GM12878 (cell line): ENCODE results near the gene EGFR. TPM values are rescaled to one million over a fixed set of nuclear protein-coding genes. Genes with fewer than 3 reads are reported as not detected.

Experiments
- ATAC-seq: fragments of 200-7000 bp; cut with Tn5 transposase; 3 replicates; pipeline ENCODE4 v1.9.1; 2020; ENCODE audit warnings: mild to moderate bottlenecking, moderate library complexity
- BruUV-seq: library from RNA; stranded (reverse); fragments of 400-500 nt; replicated peaks from 2 replicates; lab custom pipeline; 2021; lab: Mats Ljungman, UMichigan
- CTCF ChIA-PET: fragments of 300-600 bp; sonication (Branson Sonifier 250); formaldehyde crosslinking; extraction: SDS; loops from one replicate; lab custom pipeline; 2021; ENCODE audit warnings: inconsistent platforms; lab: Yijun Ruan, JAX
- POLR2A ChIA-PET: fragments of 350-600 bp; formaldehyde crosslinking; extraction: SDS; loops from one replicate; lab custom pipeline; 2021; ENCODE audit warnings: inconsistent platforms; lab: Charles Lee
- RAD21 ChIA-PET: fragments of 300-600 bp; sonication (Branson Sonifier 250); formaldehyde crosslinking; loops from one replicate; lab custom pipeline; 2023; ENCODE audit warnings: antibody characterized with exemption; ENCODE audit not compliant: unreplicated experiment; lab: Charles Lee
- SMC1A ChIA-PET: fragments of 300-600 bp; sonication (Branson Sonifier 250); formaldehyde crosslinking; loops from one replicate; lab custom pipeline; 2023; ENCODE audit not compliant: unreplicated experiment, uncharacterized antibody; lab: Charles Lee
- DNase-seq: peaks from one replicate; pipeline ENCODE4 v3.0.0-alpha.2; 2011; ENCODE audit warnings: low read depth, low spot score
- FAIRE-seq: peaks from 3 replicates; lab custom pipeline; 2011; peaks lifted over from hg19 to GRCh38; lab: Jason Lieb, UNC
- H2AFZ ChIP-seq: 2 replicates; pipeline ENCODE4 v1.6.0; 2011; ENCODE audit warnings: low read depth, low read length, control low read depth; ENCODE audit not compliant: control insufficient read depth
- H3K27ac ChIP-seq: 2 replicates; pipeline ENCODE4 v1.5.1; 2011; ENCODE audit warnings: control low read depth; ENCODE audit not compliant: control insufficient read depth, insufficient read depth
- H3K27me3 ChIP-seq, 2 experiments: replicated peaks in 1 of 2; 2 replicates each; pipeline versions ENCODE4 v1.6.0 to v1.6.1; 2011; ENCODE audit warnings: low read length in 1 of 2; ENCODE audit not compliant: control insufficient read depth in 2 of 2, insufficient read depth in 2 of 2
- H3K36me3 ChIP-seq, 2 experiments: 2 replicates each; pipeline ENCODE4 v1.5.1; 2011; ENCODE audit warnings: low read length in 1 of 2; ENCODE audit not compliant: control insufficient read depth in 2 of 2, insufficient read depth in 2 of 2
- H3K4me1 ChIP-seq: 2 replicates; pipeline ENCODE4 v1.6.1; 2011; ENCODE audit warnings: mild to moderate bottlenecking, low read length, moderate library complexity, mixed read lengths; ENCODE audit not compliant: control insufficient read depth, insufficient read depth
- H3K4me2 ChIP-seq: 2 replicates; pipeline ENCODE4 v1.6.0; 2011; ENCODE audit warnings: control low read depth; ENCODE audit not compliant: control insufficient read depth, insufficient read depth
- H3K4me3 ChIP-seq: fragments of 200-600 bp; sonication (generic); 2 replicates; pipeline ENCODE4 v1.5.1; 2016
- H3K79me2 ChIP-seq: 2 replicates; pipeline ENCODE4 v1.6.0; 2011; ENCODE audit warnings: low read length; ENCODE audit not compliant: control insufficient read depth, insufficient read depth
- H3K9ac ChIP-seq: 2 replicates; pipeline ENCODE4 v1.8.0; 2011; ENCODE audit warnings: low read length, control low read depth, mixed read lengths; ENCODE audit not compliant: control insufficient read depth, insufficient read depth
- H3K9me3 ChIP-seq: replicated peaks from 3 replicates; pipeline ENCODE4 v1.5.1; 2011; ENCODE audit warnings: mild to moderate bottlenecking, low read length; ENCODE audit not compliant: control insufficient read depth, insufficient read depth
- H4K20me1 ChIP-seq: 2 replicates; pipeline ENCODE4 v1.6.0; 2011; ENCODE audit not compliant: control insufficient read depth, insufficient read depth
- CBFB ChIP-seq: IDR thresholded peaks from 2 replicates; pipeline ENCODE4 v1.6.1; 2016; ENCODE audit warnings: antibody characterized with exemption, low read depth
- DPF2 ChIP-seq: fragments of 450-650 bp; IDR thresholded peaks from 2 replicates; pipeline ENCODE4 v1.6.1; 2017; ENCODE audit warnings: mild to moderate bottlenecking
- EP300 ChIP-seq, 2 experiments: fragments of 150-350 bp in 1 of 2; IDR thresholded peaks; 2 replicates each; pipeline ENCODE4 v1.6.1; 2011 to 2012; ENCODE audit warnings: low read depth in 2 of 2, low read length in 2 of 2, borderline replicate concordance in 1 of 2, improper control_type of control experiment in 1 of 2, inconsistent platforms in 1 of 2; ENCODE audit not compliant: control insufficient read depth in 1 of 2
- HDGF ChIP-seq: fragments of 450-650 bp; IDR thresholded peaks from 2 replicates; pipeline ENCODE4 v1.6.1; 2016; ENCODE audit warnings: antibody characterized with exemption
- IKZF1 ChIP-seq: fragments of 450-650 bp; conservative IDR thresholded peaks from 2 replicates; pipeline ENCODE4 v1.6.1; 2017; ENCODE audit warnings: antibody characterized with exemption, mild to moderate bottlenecking
- KAT2A ChIP-seq: conservative IDR thresholded peaks from 2 replicates; pipeline ENCODE4 v1.6.1; 2011; ENCODE audit warnings: low read depth, low read length; ENCODE audit not compliant: control insufficient read depth
- NBN ChIP-seq: fragments of 450-650 bp; IDR thresholded peaks from 2 replicates; pipeline ENCODE4 v1.6.1; 2016
- PAX8 ChIP-seq: fragments of 450-650 bp; IDR thresholded peaks from 2 replicates; pipeline ENCODE4 v1.6.1; 2017; ENCODE audit warnings: mild to moderate bottlenecking, moderate library complexity
- SIN3A ChIP-seq: IDR thresholded peaks from 2 replicates; pipeline ENCODE4 v1.6.1; 2012; ENCODE audit warnings: low read depth, low read length, improper control_type of control experiment
- TARDBP ChIP-seq: IDR thresholded peaks from 2 replicates; pipeline ENCODE4 v1.6.1; 2016; ENCODE audit warnings: borderline replicate concordance
- TCF3 ChIP-seq: IDR thresholded peaks from 2 replicates; pipeline ENCODE4 v1.6.1; 2012; ENCODE audit warnings: low read depth, mild to moderate bottlenecking, low read length, borderline replicate concordance; ENCODE audit not compliant: insufficient read depth
- ZNF207 ChIP-seq: fragments of 450-650 bp; IDR thresholded peaks from 2 replicates; pipeline ENCODE4 v1.6.1; 2014; ENCODE audit warnings: antibody characterized with exemption, mild to moderate bottlenecking, borderline replicate concordance
- ZNF24 ChIP-seq: fragments of 450-650 bp; IDR thresholded peaks from 2 replicates; pipeline ENCODE4 v1.6.1; 2017; ENCODE audit warnings: antibody characterized with exemption, mild to moderate bottlenecking
- WGBS: methylation state at CpG from one replicate; pipeline ENCODE4 v1.1.6; 2016; ENCODE audit warnings: low lambda C conversion rate; ENCODE audit not compliant: insufficient replicate concordance, insufficient coverage; ENCODE audit errors: missing lambda C conversion rate; 5-methylcytosine and 5-hydroxymethylcytosine counted together
- in situ Hi-C: fragments of 300-500 bp; cut with MboI; formaldehyde crosslinking; loops from 9 replicates; pipeline ENCODE4 v1.14.3; 2018; ENCODE audit warnings: mixed read lengths
- intact Hi-C: fragments of 100-400 bp; cut with micrococcal nuclease; formaldehyde crosslinking; loops from one replicate; pipeline ENCODE4 v1.14.2; 2022; ENCODE audit not compliant: unreplicated experiment
- polyA plus RNA-seq, 11 experiments: library from polyadenylated mRNA; depleted of rRNA in 4 of 11; unstranded in 6 of 11; stranded (reverse) in 5 of 11; fragments of >200 nt; fragmentation: Nextera tagmentation in 4 of 11; fragmentation: Illumina TruSeq in 1 of 11; extraction: Ambion mirVana in 4 of 11; extraction: Trizol in 1 of 11; gene quantifications; 1 replicate in 1 of 11; 2 replicates in 10 of 11; pipeline versions ENCODE4 v1.2.1 to v1.2.3, GENCODE V29; 2011 to 2016; ENCODE audit warnings: inconsistent platforms in 2 of 11, missing spikeins in 2 of 11, low read depth in 1 of 11
- total RNA-seq, 4 experiments: library from RNA; depleted of rRNA in 3 of 4; stranded (reverse); fragments of >200 nt in 3 of 4; fragmentation: Illumina TruSeq in 1 of 4; extraction: Trizol in 1 of 4; gene quantifications; 2 replicates each; pipeline versions ENCODE4 v1.2.1 to v1.2.3, GENCODE V29; 2013 to 2021
- TF ChIP-seq, protein P1 (sequence below): IDR thresholded peaks from 2 replicates; pipeline ENCODE4 v1.6.1; 2011; ENCODE audit warnings: borderline replicate concordance, low read depth, mild to moderate bottlenecking, moderate library complexity, low read length; ENCODE audit not compliant: insufficient read depth, poor library complexity, severe bottlenecking
- TF ChIP-seq, protein P2 (sequence below): fragments of 450-650 bp; IDR thresholded peaks from 2 replicates; pipeline ENCODE4 v1.6.1; 2017; ENCODE audit warnings: borderline replicate concordance
- TF ChIP-seq, protein P3 (sequence below), 3 experiments: IDR thresholded peaks in 2 of 3; conservative IDR thresholded peaks in 1 of 3; 2 replicates each; pipeline ENCODE4 v1.5.1; 2011; ENCODE audit warnings: low read depth in 3 of 3, low read length in 3 of 3, mild to moderate bottlenecking in 3 of 3, control low read depth in 2 of 3, moderate library complexity in 2 of 3, inconsistent platforms in 1 of 3, mixed read lengths in 1 of 3; ENCODE audit not compliant: control insufficient read depth in 2 of 3, insufficient read depth in 1 of 3; ENCODE audit errors: extremely low read depth in 1 of 3
- TF ChIP-seq, protein P4 (sequence below): IDR thresholded peaks from 2 replicates; pipeline ENCODE4 v1.6.1; 2011; ENCODE audit warnings: low read depth, mild to moderate bottlenecking, low read length, moderate library complexity, borderline replicate concordance; ENCODE audit errors: extremely low read depth

EGFR gene
- total and polyA plus RNA-seq, 10 of the 15 experiments (the other 5 are each of a cell fraction or from before 2014, with no cell fraction given), result 0.01 to 0.31 TPM; not detected in 8

DNA sequence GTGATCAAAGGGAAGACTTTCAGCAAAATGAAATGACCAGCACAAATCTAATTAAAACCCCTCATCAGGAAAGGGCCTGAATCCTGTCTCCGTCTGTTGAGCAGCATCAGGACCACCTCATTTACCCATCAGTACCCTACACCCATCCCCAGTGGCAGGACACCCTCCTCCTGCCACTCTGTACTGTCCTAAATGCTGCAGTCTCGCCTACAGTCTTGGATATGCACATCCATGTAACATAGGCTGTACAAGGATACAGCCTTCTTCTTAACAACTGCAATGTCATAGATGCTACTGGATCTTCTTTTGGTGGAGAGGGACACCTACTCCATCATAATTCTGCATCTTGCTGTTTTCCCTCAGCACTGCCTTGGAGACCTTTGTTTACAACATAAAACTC, 206.0 kb downstream of the EGFR start (continued):
- TF ChIP-seq, protein P1, sequence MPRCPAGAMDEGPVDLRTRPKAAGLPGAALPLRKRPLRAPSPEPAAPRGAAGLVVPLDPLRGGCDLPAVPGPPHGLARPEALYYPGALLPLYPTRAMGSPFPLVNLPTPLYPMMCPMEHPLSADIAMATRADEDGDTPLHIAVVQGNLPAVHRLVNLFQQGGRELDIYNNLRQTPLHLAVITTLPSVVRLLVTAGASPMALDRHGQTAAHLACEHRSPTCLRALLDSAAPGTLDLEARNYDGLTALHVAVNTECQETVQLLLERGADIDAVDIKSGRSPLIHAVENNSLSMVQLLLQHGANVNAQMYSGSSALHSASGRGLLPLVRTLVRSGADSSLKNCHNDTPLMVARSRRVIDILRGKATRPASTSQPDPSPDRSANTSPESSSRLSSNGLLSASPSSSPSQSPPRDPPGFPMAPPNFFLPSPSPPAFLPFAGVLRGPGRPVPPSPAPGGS, result no peak
- TF ChIP-seq CBFB (no peak), ZNF24 (no peak), IKZF1 (no peak)

DNA sequence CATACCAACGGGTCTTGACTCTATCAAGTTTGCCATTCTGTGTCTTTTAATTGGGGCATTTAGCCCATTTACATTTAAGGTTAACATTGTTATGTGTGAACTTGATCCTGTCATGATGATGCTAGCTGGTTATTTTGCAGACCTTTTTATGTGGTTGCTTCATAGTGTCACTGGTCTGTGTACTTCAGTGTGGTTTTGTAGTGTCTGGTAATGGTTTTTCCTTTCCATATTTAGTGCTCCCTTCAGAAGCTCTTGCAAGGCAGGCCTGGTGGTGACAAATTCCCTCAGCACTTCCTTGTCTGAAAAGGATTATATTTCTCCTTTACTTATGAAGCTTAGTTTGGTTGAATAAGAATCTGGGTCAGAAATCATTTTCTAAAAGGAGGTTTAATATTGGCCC, 211.2 kb downstream of the EGFR start:
- FAIRE-seq (no peak), ATAC-seq (no peak), DNase-seq (no peak)
- H4K20me1 ChIP-seq, result no peaks in the 10 kb centered on the region
- in situ Hi-C loops (no loop called here), intact Hi-C loops (no loop called here)
- no peaks in the 10 kb centered on the region for H3K36me3 ChIP-seq
- H3K27ac ChIP-seq, result no peak overlapping the region
- no peak overlapping the region for H3K9ac ChIP-seq
- peaks cover 0 to under 1% of the 10 kb centered on the region in 2 experiments; a peak in 2 of 4 replicates for H3K27me3 ChIP-seq
- H3K79me2 ChIP-seq, result no peaks in the 10 kb centered on the region
- H3K4me3 ChIP-seq, result no peak overlapping the region
- no peaks in the 10 kb centered on the region for H3K4me1 ChIP-seq
- H2AFZ ChIP-seq, result no peak overlapping the region
- ChIA-PET POLR2A (no interaction called here), RAD21 (no interaction called here), CTCF (interaction anchor here (1.9 kb wide), 1 partner anchor 26 kb away, joined by 4 read pairs; no protein-coding TSS in a partner anchor), SMC1A (no interaction called here)
- no TSS peak for BruUV-seq
- 0% methylated on average over 1 of the region's 1 CpG for WGBS
- H3K4me2 ChIP-seq, result no peak overlapping the region
- H3K9me3 ChIP-seq, result no peaks in the 10 kb centered on the region; the same call in 2 of the 3 replicates
- TF ChIP-seq, protein P2, sequence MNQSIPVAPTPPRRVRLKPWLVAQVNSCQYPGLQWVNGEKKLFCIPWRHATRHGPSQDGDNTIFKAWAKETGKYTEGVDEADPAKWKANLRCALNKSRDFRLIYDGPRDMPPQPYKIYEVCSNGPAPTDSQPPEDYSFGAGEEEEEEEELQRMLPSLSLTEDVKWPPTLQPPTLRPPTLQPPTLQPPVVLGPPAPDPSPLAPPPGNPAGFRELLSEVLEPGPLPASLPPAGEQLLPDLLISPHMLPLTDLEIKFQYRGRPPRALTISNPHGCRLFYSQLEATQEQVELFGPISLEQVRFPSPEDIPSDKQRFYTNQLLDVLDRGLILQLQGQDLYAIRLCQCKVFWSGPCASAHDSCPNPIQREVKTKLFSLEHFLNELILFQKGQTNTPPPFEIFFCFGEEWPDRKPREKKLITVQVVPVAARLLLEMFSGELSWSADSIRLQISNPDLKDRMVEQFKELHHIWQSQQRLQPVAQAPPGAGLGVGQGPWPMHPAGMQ, result no peak
- TF ChIP-seq DPF2, result no peak
- no peak for TF ChIP-seq EP300 (IDR thresholded peaks at IDR 0.05; ENCODE audit: borderline replicate concordance in 1 of 2, control insufficient read depth in 1 of 2, low read depth in 2 of 2, low read length in 2 of 2)
- TF ChIP-seq ZNF207, result no peak
- no peak for TF ChIP-seq SIN3A
- no peak for TF ChIP-seq KAT2A
- TF ChIP-seq, protein P3, sequence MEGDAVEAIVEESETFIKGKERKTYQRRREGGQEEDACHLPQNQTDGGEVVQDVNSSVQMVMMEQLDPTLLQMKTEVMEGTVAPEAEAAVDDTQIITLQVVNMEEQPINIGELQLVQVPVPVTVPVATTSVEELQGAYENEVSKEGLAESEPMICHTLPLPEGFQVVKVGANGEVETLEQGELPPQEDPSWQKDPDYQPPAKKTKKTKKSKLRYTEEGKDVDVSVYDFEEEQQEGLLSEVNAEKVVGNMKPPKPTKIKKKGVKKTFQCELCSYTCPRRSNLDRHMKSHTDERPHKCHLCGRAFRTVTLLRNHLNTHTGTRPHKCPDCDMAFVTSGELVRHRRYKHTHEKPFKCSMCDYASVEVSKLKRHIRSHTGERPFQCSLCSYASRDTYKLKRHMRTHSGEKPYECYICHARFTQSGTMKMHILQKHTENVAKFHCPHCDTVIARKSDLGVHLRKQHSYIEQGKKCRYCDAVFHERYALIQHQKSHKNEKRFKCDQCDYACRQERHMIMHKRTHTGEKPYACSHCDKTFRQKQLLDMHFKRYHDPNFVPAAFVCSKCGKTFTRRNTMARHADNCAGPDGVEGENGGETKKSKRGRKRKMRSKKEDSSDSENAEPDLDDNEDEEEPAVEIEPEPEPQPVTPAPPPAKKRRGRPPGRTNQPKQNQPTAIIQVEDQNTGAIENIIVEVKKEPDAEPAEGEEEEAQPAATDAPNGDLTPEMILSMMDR (IDR thresholded peaks at IDR 0.05 in 2 of 3, conservative IDR thresholded peaks at IDR 0.05 in 1 of 3; ENCODE audit: control insufficient read depth in 2 of 3, extremely low read depth in 1 of 3, insufficient read depth in 1 of 3, low read depth in 3 of 3, low read length in 3 of 3), result no peak
- TF ChIP-seq, protein P4, sequence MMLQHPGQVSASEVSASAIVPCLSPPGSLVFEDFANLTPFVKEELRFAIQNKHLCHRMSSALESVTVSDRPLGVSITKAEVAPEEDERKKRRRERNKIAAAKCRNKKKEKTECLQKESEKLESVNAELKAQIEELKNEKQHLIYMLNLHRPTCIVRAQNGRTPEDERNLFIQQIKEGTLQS, result no peak
- no peak for TF ChIP-seq TCF3
- no peak for TF ChIP-seq TARDBP
- no peak for TF ChIP-seq NBN
- no peak for TF ChIP-seq HDGF
- TF ChIP-seq PAX8, result no peak
